ENCODE data around the gene PPP1R37. TPM values are rescaled to one million over a fixed set of nuclear protein-coding genes. Genes with fewer than 3 reads are reported as not detected.

PPP1R37 gene
- polyA plus RNA-seq, 3 donors, result 0.10 to 11.8 (median 0.22) TPM

GRCh38 chr19:45086480-45086879, 6.5 kb upstream of the PPP1R37 start:
- H3K4me3 ChIP-seq (replicated peaks in 1 of 3; ENCODE audit: low read depth in 2 of 3, low read length in 3 of 3), result no peak overlapping the region
- peaks cover 22% of the 10 kb centered on the region for H3K4me1 Mint-ChIP-seq

GRCh38 chr19:45087531-45087930, 5.4 kb upstream of the PPP1R37 start:
- H3K36me3 Mint-ChIP-seq, result peaks cover 10 to 41% of the 10 kb centered on the region in 2 donors
- H3K4me3 Mint-ChIP-seq, result peak overlapping the region; percentile 64 to 86
- H3K9me3 Mint-ChIP-seq, result no peaks in the 10 kb centered on the region
- Histone ChIP-seq H3K9me3 (replicated peaks in 1 of 2; ENCODE audit: control insufficient read depth in 1 of 2, insufficient read depth in 1 of 2, low read length in 2 of 2) (no peaks in the 10 kb centered on the region), H3K36me3 (replicated peaks in 1 of 2; ENCODE audit: control insufficient read depth in 1 of 2, insufficient read depth in 2 of 2, low read length in 2 of 2) (peaks cover 6 to 11% of the 10 kb centered on the region in 2 donors), H2AFZ (ENCODE audit: insufficient read depth, low read depth, low read length, poor library complexity, severe bottlenecking) (no peak overlapping the region), H3K4me1 (ENCODE audit: control insufficient read depth in 1 of 2, insufficient read depth in 2 of 2, low read length in 2 of 2) (peaks cover 16 to 26% of the 10 kb centered on the region in 2 donors), H3K27ac (ENCODE audit: low read depth in 1 of 2, low read length in 2 of 2) (peak overlapping the region; percentile 38 to 53), H4K20me1 (ENCODE audit: insufficient read depth, low read length) (peaks cover 17% of the 10 kb centered on the region), H3K9ac (ENCODE audit: insufficient read depth, low read length, poor library complexity, severe bottlenecking) (peak overlapping the region; percentile 25), H3K27me3 (ENCODE audit: control insufficient read depth in 2 of 2, insufficient read depth in 2 of 2, low read length in 2 of 2) (no peaks in the 10 kb centered on the region), H3K4me3 (replicated peaks in 1 of 3; ENCODE audit: low read depth in 2 of 3, low read length in 3 of 3) (peak overlapping the region in 1 of 3 experiments; percentile 32), H3K4me2 (replicated peaks; ENCODE audit: extremely low read depth, low read length, poor library complexity, severe bottlenecking) (peak overlapping the region; percentile 42), H3K79me2 (ENCODE audit: insufficient read depth, low read length) (peaks cover 9% of the 10 kb centered on the region)
- DNase-seq, result peak in 2 of 3 donors; percentile 35 to 41
- intact Hi-C loops (cut with micrococcal nuclease), result no loop called here
- 3% methylated on average over 11 of the region's 11 CpGs for WGBS (ENCODE audit: insufficient coverage)
- H3K27me3 Mint-ChIP-seq (ENCODE audit: low read depth in 3 of 3), result peaks cover 0 to 2% (median 0%) of the 10 kb centered on the region in 3 donors
- peaks cover 26% of the 10 kb centered on the region for H3K4me1 Mint-ChIP-seq
- H3K27ac Mint-ChIP-seq, result peak overlapping the region in 5 of 7 donors; percentile 64 to 86 (median 74)
- TF ChIP-seq CTCF (IDR thresholded peaks at IDR 0.05), result no peak

More at GRCh38 chr19:45086480-45086879, 6.5 kb upstream of the PPP1R37 start:
- H3K9me3 Mint-ChIP-seq, result no peaks in the 10 kb centered on the region
- Histone ChIP-seq H3K9me3 (replicated peaks in 1 of 2; ENCODE audit: control insufficient read depth in 1 of 2, insufficient read depth in 1 of 2, low read length in 2 of 2) (no peaks in the 10 kb centered on the region), H3K9ac (ENCODE audit: insufficient read depth, low read length, poor library complexity, severe bottlenecking) (no peak overlapping the region), H4K20me1 (ENCODE audit: insufficient read depth, low read length) (peaks cover 24% of the 10 kb centered on the region), H3K4me1 (ENCODE audit: control insufficient read depth in 1 of 2, insufficient read depth in 2 of 2, low read length in 2 of 2) (peaks cover 16 to 18% of the 10 kb centered on the region in 2 donors), H3K27me3 (ENCODE audit: control insufficient read depth in 2 of 2, insufficient read depth in 2 of 2, low read length in 2 of 2) (no peaks in the 10 kb centered on the region), H3K4me2 (replicated peaks; ENCODE audit: extremely low read depth, low read length, poor library complexity, severe bottlenecking) (no peak overlapping the region), H3K79me2 (ENCODE audit: insufficient read depth, low read length) (peaks cover 20% of the 10 kb centered on the region), H3K27ac (ENCODE audit: low read depth in 1 of 2, low read length in 2 of 2) (no peak overlapping the region), H2AFZ (ENCODE audit: insufficient read depth, low read depth, low read length, poor library complexity, severe bottlenecking) (no peak overlapping the region), H3K36me3 (replicated peaks in 1 of 2; ENCODE audit: control insufficient read depth in 1 of 2, insufficient read depth in 2 of 2, low read length in 2 of 2) (peaks cover 10 to 22% of the 10 kb centered on the region in 2 donors)
- no CpG with 5 or more reads among the region's 4 CpGs for WGBS (ENCODE audit: insufficient coverage)
- no peak for TF ChIP-seq CTCF (IDR thresholded peaks at IDR 0.05)
- H3K27me3 Mint-ChIP-seq (ENCODE audit: low read depth in 3 of 3), result no peaks in the 10 kb centered on the region
- peaks cover 19 to 51% of the 10 kb centered on the region in 2 donors for H3K36me3 Mint-ChIP-seq
- peak overlapping the region in 1 of 7 donors; percentile 22 for H3K27ac Mint-ChIP-seq
- no peak for DNase-seq
- H3K4me3 Mint-ChIP-seq, result no peak overlapping the region
- intact Hi-C loops (cut with micrococcal nuclease), result no loop called here
